CD4-positive, alpha-beta T cell (primary cell): ENCODE measurements around the gene CDC45. TPM values are rescaled to one million over a fixed set of nuclear protein-coding genes. Genes with fewer than 3 reads are reported as not detected.

ENCODE experiments used
- ATAC-seq: fragments of 200-7000 bp; cut with Tn5 transposase; one replicate; pipeline ENCODE4 v1.10.0; 2022; ENCODE audit warnings: mild to moderate bottlenecking; ENCODE audit not compliant: poor library complexity
- CTCF ChIA-PET: fragments of 350-600 bp; sonication (Branson Sonifier 250); formaldehyde crosslinking; loops from one replicate; lab custom pipeline; 2021; ENCODE audit warnings: antibody characterized with exemption, inconsistent platforms; lab: Charles Lee
- POLR2A ChIA-PET: fragments of 350-600 bp; sonication (Branson Sonifier 250); formaldehyde crosslinking; loops from one replicate; lab custom pipeline; 2021; ENCODE audit warnings: antibody characterized with exemption, inconsistent platforms; lab: Charles Lee
- DNase-seq, 14 experiments: peaks; one replicate each; pipeline ENCODE4 v3.0.0-alpha.2; 2013 to 2020; ENCODE audit warnings: mixed read lengths in 2 of 14
- H3K27ac ChIP-seq, 2 donors: one replicate each; pipeline versions ENCODE4 v1.5.1 to v1.7.0; 2013; ENCODE audit warnings: low read length in 2 of 2, low read depth in 1 of 2, mild to moderate bottlenecking in 1 of 2
- H3K27me3 ChIP-seq, 2 experiments: 1 replicate in 1 of 2; 2 replicates in 1 of 2; pipeline versions ENCODE4 v1.6.1 to v1.7.0; 2013; ENCODE audit warnings: low read length in 2 of 2, control low read depth in 1 of 2, mild to moderate bottlenecking in 1 of 2, moderate library complexity in 1 of 2; ENCODE audit not compliant: insufficient read depth in 2 of 2, control insufficient read depth in 1 of 2
- H3K36me3 ChIP-seq: one replicate; pipeline ENCODE4 v1.6.1; 2013; ENCODE audit warnings: low read length, control low read depth; ENCODE audit not compliant: insufficient read depth
- H3K4me1 ChIP-seq: one replicate; pipeline ENCODE4 v1.6.1; 2013; ENCODE audit warnings: low read length, control low read depth; ENCODE audit not compliant: insufficient read depth
- H3K4me3 ChIP-seq: one replicate; pipeline ENCODE4 v1.5.1; 2013; ENCODE audit warnings: mild to moderate bottlenecking, low read length, moderate library complexity
- H3K9me3 ChIP-seq, 2 experiments: 1 replicate in 1 of 2; 2 replicates in 1 of 2; pipeline versions ENCODE4 v1.6.1 to v1.7.0; 2013; ENCODE audit warnings: low read length in 2 of 2, mild to moderate bottlenecking in 2 of 2, control low read depth in 1 of 2, moderate library complexity in 1 of 2; ENCODE audit not compliant: control insufficient read depth in 1 of 2, insufficient read depth in 1 of 2
- H3K27ac Mint-ChIP-seq: one replicate; pipeline ENCODE4 v1.8.0; 2020; ENCODE audit warnings: mixed read lengths
- H3K27me3 Mint-ChIP-seq: one replicate; pipeline ENCODE4 v1.8.0; 2021; ENCODE audit warnings: mixed read lengths
- H3K36me3 Mint-ChIP-seq: one replicate; pipeline ENCODE4 v1.8.0; 2021; ENCODE audit warnings: low read depth, mixed read lengths
- H3K4me1 Mint-ChIP-seq: one replicate; pipeline ENCODE4 v1.8.0; 2021; ENCODE audit warnings: low read depth, mixed read lengths
- H3K4me3 Mint-ChIP-seq: one replicate; pipeline ENCODE4 v1.8.0; 2020; ENCODE audit warnings: mild to moderate bottlenecking, mixed read lengths
- H3K9me3 Mint-ChIP-seq: one replicate; pipeline ENCODE4 v1.8.0; 2020; ENCODE audit warnings: mixed read lengths
- intact Hi-C, 2 experiments: fragments of 100-400 bp; cut with DNase I in 1 of 2; cut with micrococcal nuclease in 1 of 2; formaldehyde crosslinking; loops; one replicate each; pipeline versions ENCODE4 v1.15.1 to v1.9.0; 2023 to 2025; cut with DNase I, micrococcal nuclease
- total RNA-seq, 174 experiments: library from RNA in 2 of 174; stranded (reverse) in 2 of 174; gene quantifications; one replicate each; pipeline ENCODE4 v1.2.3 and lab custom pipeline; 2021 to 2026
- TF ChIP-seq, protein P1 (sequence below): fragments of 200-600 bp; IDR thresholded peaks from one replicate; pipeline ENCODE4 v1.8.0; 2022; ENCODE audit warnings: antibody characterized with exemption, mild to moderate bottlenecking

CDC45 gene
- total RNA-seq, 2 experiments from 2014 or later = 0.75 to 0.82 TPM

DNA sequence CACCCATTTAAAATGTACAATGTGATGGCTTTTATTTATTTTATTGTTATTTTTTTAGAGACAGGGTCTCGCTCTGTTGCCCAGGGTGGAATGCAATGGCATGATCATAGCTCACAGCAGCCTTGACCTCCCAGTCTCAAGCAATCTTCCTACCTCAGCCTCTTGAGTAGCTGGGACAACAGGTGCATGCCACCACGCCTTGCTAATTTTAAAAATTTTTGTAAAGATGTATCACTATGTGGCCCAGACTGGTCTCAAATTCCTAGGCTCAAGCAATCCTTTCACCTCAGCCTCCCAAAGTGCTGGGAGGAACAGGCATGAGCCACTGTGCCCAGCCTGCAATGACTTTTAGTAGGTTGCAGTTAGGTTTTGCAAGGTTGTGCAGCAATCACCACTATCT, 30.2 kb downstream of the CDC45 start:
- ChIA-PET POLR2A (no interaction called here), CTCF (no interaction called here)
- H3K4me1 ChIP-seq = peaks cover 11% of the 10 kb centered on the region
- intact Hi-C loops = no loop called here
- no peak overlapping the region for H3K27ac ChIP-seq
- Mint-ChIP-seq H3K4me1 (peaks cover 16% of the 10 kb centered on the region), H3K36me3 (no peaks in the 10 kb centered on the region), H3K27me3 (no peaks in the 10 kb centered on the region), H3K27ac (no peak overlapping the region), H3K9me3 (peaks cover 4% of the 10 kb centered on the region), H3K4me3 (no peak overlapping the region)
- no peak overlapping the region for H3K4me3 ChIP-seq
- ATAC-seq = no peak
- no peaks in the 10 kb centered on the region for H3K27me3 ChIP-seq
- TF ChIP-seq, protein P1, sequence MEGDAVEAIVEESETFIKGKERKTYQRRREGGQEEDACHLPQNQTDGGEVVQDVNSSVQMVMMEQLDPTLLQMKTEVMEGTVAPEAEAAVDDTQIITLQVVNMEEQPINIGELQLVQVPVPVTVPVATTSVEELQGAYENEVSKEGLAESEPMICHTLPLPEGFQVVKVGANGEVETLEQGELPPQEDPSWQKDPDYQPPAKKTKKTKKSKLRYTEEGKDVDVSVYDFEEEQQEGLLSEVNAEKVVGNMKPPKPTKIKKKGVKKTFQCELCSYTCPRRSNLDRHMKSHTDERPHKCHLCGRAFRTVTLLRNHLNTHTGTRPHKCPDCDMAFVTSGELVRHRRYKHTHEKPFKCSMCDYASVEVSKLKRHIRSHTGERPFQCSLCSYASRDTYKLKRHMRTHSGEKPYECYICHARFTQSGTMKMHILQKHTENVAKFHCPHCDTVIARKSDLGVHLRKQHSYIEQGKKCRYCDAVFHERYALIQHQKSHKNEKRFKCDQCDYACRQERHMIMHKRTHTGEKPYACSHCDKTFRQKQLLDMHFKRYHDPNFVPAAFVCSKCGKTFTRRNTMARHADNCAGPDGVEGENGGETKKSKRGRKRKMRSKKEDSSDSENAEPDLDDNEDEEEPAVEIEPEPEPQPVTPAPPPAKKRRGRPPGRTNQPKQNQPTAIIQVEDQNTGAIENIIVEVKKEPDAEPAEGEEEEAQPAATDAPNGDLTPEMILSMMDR = no peak
- no peaks in the 10 kb centered on the region for H3K36me3 ChIP-seq
- no peak for DNase-seq
- peaks cover 5 to 7% of the 10 kb centered on the region in 2 experiments for H3K9me3 ChIP-seq

DNA sequence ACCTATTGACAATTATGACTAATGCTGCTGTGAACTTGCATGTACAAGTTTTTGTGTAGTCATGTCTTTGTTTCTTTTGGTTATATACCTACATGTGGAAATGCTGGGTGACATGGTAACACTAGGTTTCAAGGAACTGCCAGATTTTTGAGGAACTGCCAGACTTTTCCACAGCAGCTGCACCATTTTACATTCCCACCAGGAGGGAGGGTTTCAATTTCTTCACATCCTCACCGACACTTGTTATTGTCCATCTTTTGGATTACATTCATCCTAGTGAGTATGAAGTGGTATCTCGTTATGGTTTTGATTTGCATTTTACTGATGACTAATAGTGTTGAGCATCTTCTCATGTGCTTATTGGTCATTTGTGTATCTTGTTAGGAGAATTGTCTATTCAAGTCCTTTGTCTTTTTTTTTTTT, 31.2 kb downstream of the CDC45 start:
- H3K9me3 Mint-ChIP-seq = peaks cover 4% of the 10 kb centered on the region
- TF ChIP-seq, protein P1 = no peak
- DNase-seq = no peak
- intact Hi-C loops = no loop called here
- Histone ChIP-seq H3K4me3 (no peak overlapping the region), H3K36me3 (no peaks in the 10 kb centered on the region), H3K27ac (no peak overlapping the region), H3K27me3 (no peaks in the 10 kb centered on the region), H3K4me1 (peaks cover 1% of the 10 kb centered on the region), H3K9me3 (peaks cover 5 to 7% of the 10 kb centered on the region in 2 experiments)
- ATAC-seq = no peak
- no peaks in the 10 kb centered on the region for H3K27me3 Mint-ChIP-seq
- H3K36me3 Mint-ChIP-seq = no peaks in the 10 kb centered on the region
- H3K4me3 Mint-ChIP-seq = no peak overlapping the region
- ChIA-PET CTCF (no interaction called here), POLR2A (no interaction called here)
- no peak overlapping the region for H3K27ac Mint-ChIP-seq
- peaks cover 7% of the 10 kb centered on the region for H3K4me1 Mint-ChIP-seq

DNA sequence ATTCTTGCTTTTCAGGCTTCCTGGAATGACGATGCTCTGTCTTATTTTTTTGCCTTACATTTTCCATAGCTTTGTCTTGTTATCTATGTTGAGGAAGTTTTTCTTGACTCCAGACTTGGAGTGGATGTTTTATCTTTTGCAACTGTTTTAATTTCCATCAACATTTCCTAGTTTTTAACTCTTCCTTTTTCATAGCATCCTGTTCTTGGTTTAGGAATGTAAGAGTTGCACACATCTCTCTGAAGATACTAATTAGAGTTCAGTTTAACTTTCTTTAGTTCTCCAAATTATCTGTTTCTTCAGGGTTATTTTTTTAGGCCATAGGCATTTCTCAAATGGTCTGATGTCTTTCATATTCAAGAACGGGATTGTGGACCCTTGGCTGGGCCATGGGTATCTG, 34.1 kb downstream of the CDC45 start:
- H3K27ac ChIP-seq = no peak overlapping the region
- no peaks in the 10 kb centered on the region for H3K36me3 ChIP-seq
- peaks cover 5 to 7% of the 10 kb centered on the region in 2 experiments for H3K9me3 ChIP-seq
- DNase-seq = no peak
- ATAC-seq = no peak
- Mint-ChIP-seq H3K4me3 (no peak overlapping the region), H3K4me1 (peaks cover 4% of the 10 kb centered on the region), H3K27ac (no peak overlapping the region), H3K36me3 (no peaks in the 10 kb centered on the region), H3K9me3 (peaks cover 4% of the 10 kb centered on the region), H3K27me3 (no peaks in the 10 kb centered on the region)
- CTCF ChIA-PET = no interaction called here
- POLR2A ChIA-PET = no interaction called here
- TF ChIP-seq, protein P1 = no peak
- no peaks in the 10 kb centered on the region for H3K4me1 ChIP-seq
- H3K27me3 ChIP-seq = no peaks in the 10 kb centered on the region
- no peak overlapping the region for H3K4me3 ChIP-seq
- intact Hi-C loops = no loop called here
